Adrenal gland (tissue), 5 donors: ENCODE data around the gene PHF2.

Experiments
- POLR2A ChIP-seq, 2 donors: fragments of 450-650 bp; IDR thresholded peaks; one replicate each; pipeline ENCODE4 v1.6.1; 2017; ENCODE audit warnings: antibody characterized with exemption in 2 of 2, mild to moderate bottlenecking in 2 of 2, moderate library complexity in 1 of 2
- TF ChIP-seq, protein P1 (sequence below), 6 experiments: fragments of 450-650 bp in 4 of 6; fragments of 200-600 bp in 2 of 6; sonication (generic) in 1 of 6; IDR thresholded peaks; 1 replicate in 5 of 6; 2 replicates in 1 of 6; pipeline versions ENCODE4 v1.5.1 to v1.8.0; 2016 to 2021; ENCODE audit warnings: antibody characterized with exemption in 6 of 6, mild to moderate bottlenecking in 2 of 6, moderate library complexity in 1 of 6
- donor health status: DM: no; HTN: no; CAD: no.

DNA sequence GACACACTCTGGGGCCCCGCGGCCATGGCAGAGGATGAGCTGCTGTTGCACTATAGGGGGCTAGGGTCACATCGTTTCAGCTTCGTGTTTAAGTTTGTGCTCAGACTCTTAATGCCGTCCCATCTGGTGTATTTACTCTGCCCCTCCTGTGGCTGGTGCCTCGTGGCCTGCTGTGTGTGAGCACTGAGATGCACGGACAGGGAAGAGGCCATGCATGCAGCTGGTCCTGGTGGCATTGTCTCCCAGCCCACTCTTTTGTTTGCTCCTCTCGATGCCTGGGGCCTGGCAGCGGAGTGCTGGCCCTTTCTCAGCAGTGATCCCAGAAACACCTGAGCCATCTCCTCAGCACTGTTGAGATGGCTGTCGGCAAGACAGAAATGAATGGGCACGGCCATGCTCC, 30.0 kb upstream of the PHF2 start:
- TF ChIP-seq, protein P1, sequence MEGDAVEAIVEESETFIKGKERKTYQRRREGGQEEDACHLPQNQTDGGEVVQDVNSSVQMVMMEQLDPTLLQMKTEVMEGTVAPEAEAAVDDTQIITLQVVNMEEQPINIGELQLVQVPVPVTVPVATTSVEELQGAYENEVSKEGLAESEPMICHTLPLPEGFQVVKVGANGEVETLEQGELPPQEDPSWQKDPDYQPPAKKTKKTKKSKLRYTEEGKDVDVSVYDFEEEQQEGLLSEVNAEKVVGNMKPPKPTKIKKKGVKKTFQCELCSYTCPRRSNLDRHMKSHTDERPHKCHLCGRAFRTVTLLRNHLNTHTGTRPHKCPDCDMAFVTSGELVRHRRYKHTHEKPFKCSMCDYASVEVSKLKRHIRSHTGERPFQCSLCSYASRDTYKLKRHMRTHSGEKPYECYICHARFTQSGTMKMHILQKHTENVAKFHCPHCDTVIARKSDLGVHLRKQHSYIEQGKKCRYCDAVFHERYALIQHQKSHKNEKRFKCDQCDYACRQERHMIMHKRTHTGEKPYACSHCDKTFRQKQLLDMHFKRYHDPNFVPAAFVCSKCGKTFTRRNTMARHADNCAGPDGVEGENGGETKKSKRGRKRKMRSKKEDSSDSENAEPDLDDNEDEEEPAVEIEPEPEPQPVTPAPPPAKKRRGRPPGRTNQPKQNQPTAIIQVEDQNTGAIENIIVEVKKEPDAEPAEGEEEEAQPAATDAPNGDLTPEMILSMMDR (IDR thresholded peaks at IDR 0.05): no peak
- no peak for TF ChIP-seq POLR2A (IDR thresholded peaks at IDR 0.05)
